Kidney (tissue), 14 donors: ENCODE results near the gene CCDC192. TPM values are rescaled to one million over a fixed set of nuclear protein-coding genes. Genes with fewer than 3 reads are reported as not detected.

ENCODE experiments used
- DNase-seq, 5 donors: peaks; one replicate each; pipeline ENCODE4 v3.0.0-alpha.2; 2013 to 2020
- FAIRE-seq: peaks from 2 replicates; lab custom pipeline; 2012; peaks lifted over from hg19 to GRCh38; lab: Jason Lieb, UNC
- H3K27ac ChIP-seq, 2 donors: one replicate each; pipeline ENCODE4 v1.7.0; 2013; ENCODE audit warnings: low read depth in 2 of 2, low read length in 2 of 2, inconsistent platforms in 1 of 2
- H3K27me3 ChIP-seq: one replicate; pipeline ENCODE4 v1.7.1; 2013; ENCODE audit warnings: low read length, inconsistent platforms; ENCODE audit not compliant: control insufficient read depth, insufficient read depth
- H3K36me3 ChIP-seq, 3 donors: one replicate each; pipeline versions ENCODE4 v1.7.0 to v1.7.1; 2013; ENCODE audit warnings: low read length in 3 of 3, control low read depth in 1 of 3, inconsistent platforms in 1 of 3; ENCODE audit not compliant: insufficient read depth in 3 of 3, control insufficient read depth in 2 of 3
- H3K4me1 ChIP-seq, 3 donors: one replicate each; pipeline versions ENCODE4 v1.7.0 to v1.7.1; 2013; ENCODE audit warnings: low read length in 3 of 3, inconsistent platforms in 1 of 3, low read depth in 1 of 3; ENCODE audit not compliant: control insufficient read depth in 2 of 3, insufficient read depth in 2 of 3
- H3K4me3 ChIP-seq, 3 donors: one replicate each; pipeline versions ENCODE4 v1.7.0 to v1.8.1; 2013; ENCODE audit warnings: low read length in 3 of 3, control low read depth in 1 of 3, inconsistent platforms in 1 of 3
- H3K9ac ChIP-seq, 3 donors: one replicate each; pipeline versions ENCODE4 v1.7.0 to v1.7.1; 2013; ENCODE audit warnings: low read length in 3 of 3, control low read depth in 1 of 3, inconsistent platforms in 1 of 3
- H3K9me3 ChIP-seq, 3 donors: one replicate each; pipeline versions ENCODE4 v1.7.0 to v1.7.1; 2013; ENCODE audit warnings: low read length in 3 of 3, control low read depth in 1 of 3, inconsistent platforms in 1 of 3; ENCODE audit not compliant: control insufficient read depth in 2 of 3, insufficient read depth in 1 of 3
- CTCF ChIP-seq: IDR thresholded peaks from 3 replicates; pipeline ENCODE4 v1.5.1; 2012; ENCODE audit warnings: mild to moderate bottlenecking, moderate library complexity, borderline replicate concordance; ENCODE audit not compliant: insufficient read depth; ENCODE audit errors: extremely low read depth
- intact Hi-C: fragments of 100-400 bp; cut with DNase I; formaldehyde crosslinking; loops from one replicate; pipeline ENCODE4 v1.11.1; 2022
- polyA plus RNA-seq: library from polyadenylated mRNA; stranded (reverse); fragments of 350-450 nt; fragmentation: Illumina TruSeq; extraction: RNeasy Lipid Tissue Mini Kit (QIAGEN cat#74804); gene quantifications from one replicate; pipeline ENCODE4 v1.2.3, GENCODE V29; 2014; ENCODE audit warnings: low read depth, low replicate concordance; ENCODE audit not compliant: insufficient read depth
- total RNA-seq: library from RNA; stranded (reverse); fragmentation: NEBNext Ultra II Directional; extraction: Animal tissue kit (Norgen Biotek cat#: 25700); gene quantifications from one replicate; pipeline ENCODE4 v1.2.1, GENCODE V29; 2021
- donor health status: control.
- donor health status: control.
- donor health status: control.
- donor health status: control.
- donor health status: control.
- donor health status: DM: yes; HTN: yes; CAD: no.
- donor health status: Normal renal cell carcinoma (clear cell type).

Gene CCDC192
- total and polyA plus RNA-seq, 2 donors from 2014 or later = not detected

GRCh38 chr5:127906562-127907204, 203.5 kb downstream of the CCDC192 start:
- DNase-seq (no peak), FAIRE-seq (no peak)
- Histone ChIP-seq H3K27me3 (no peaks in the 10 kb centered on the region), H3K36me3 (no peaks in the 10 kb centered on the region), H3K9ac (no peak overlapping the region), H3K4me1 (no peaks in the 10 kb centered on the region), H3K4me3 (no peak overlapping the region), H3K27ac (no peak overlapping the region), H3K9me3 (no peaks in the 10 kb centered on the region)
- no peak for TF ChIP-seq CTCF
- intact Hi-C loops = no loop called here

GRCh38 chr5:127907907-127908306, 204.7 kb downstream of the CCDC192 start:
- DNase-seq = no peak
- Histone ChIP-seq H3K9me3 (no peaks in the 10 kb centered on the region), H3K27ac (no peak overlapping the region), H3K27me3 (no peaks in the 10 kb centered on the region), H3K36me3 (no peaks in the 10 kb centered on the region), H3K4me1 (no peaks in the 10 kb centered on the region), H3K4me3 (no peak overlapping the region), H3K9ac (no peak overlapping the region)
- intact Hi-C loops = no loop called here
- FAIRE-seq = no peak
- TF ChIP-seq CTCF = no peak

GRCh38 chr5:127909066-127909465, 205.9 kb downstream of the CCDC192 start:
- Histone ChIP-seq H3K9ac (no peak overlapping the region), H3K27me3 (no peaks in the 10 kb centered on the region), H3K9me3 (no peaks in the 10 kb centered on the region), H3K36me3 (no peaks in the 10 kb centered on the region), H3K27ac (no peak overlapping the region), H3K4me1 (no peaks in the 10 kb centered on the region), H3K4me3 (no peak overlapping the region)
- intact Hi-C loops = no loop called here
- DNase-seq = peak in 2 of 5 donors; percentile 18 to 28
- FAIRE-seq = no peak
- peak; percentile 16 for TF ChIP-seq CTCF

GRCh38 chr5:127909821-127910220, 206.6 kb downstream of the CCDC192 start:
- H3K27me3 ChIP-seq = no peaks in the 10 kb centered on the region
- intact Hi-C loops = no loop called here
- H3K4me3 ChIP-seq = no peak overlapping the region
- no peaks in the 10 kb centered on the region for H3K4me1 ChIP-seq
- FAIRE-seq = no peak
- H3K36me3 ChIP-seq = no peaks in the 10 kb centered on the region
- no peak for TF ChIP-seq CTCF
- H3K27ac ChIP-seq = no peak overlapping the region
- no peak for DNase-seq
- no peak overlapping the region for H3K9ac ChIP-seq
- H3K9me3 ChIP-seq = no peaks in the 10 kb centered on the region
